CD4-positive, CD25-positive, alpha-beta regulatory T cell (primary cell): ENCODE results near the gene KIF19. TPM values are rescaled to one million over a fixed set of nuclear protein-coding genes. Genes with fewer than 3 reads are reported as not detected.

ENCODE experiments used
- ATAC-seq, 2 donors: fragments of 150-1000 bp; cut with Tn5 transposase; one replicate each; pipeline ENCODE4 v1.10.0; 2021; ENCODE audit warnings: low read depth in 2 of 2, moderate number of reproducible peaks in 2 of 2, moderate library complexity in 1 of 2
- DNase-seq, 3 donors: peaks; one replicate each; pipeline versions ENCODE4 v3.0.0 to v3.0.0-alpha.2; 2012 to 2022; ENCODE audit warnings: mixed read lengths in 1 of 3
- H3K27ac ChIP-seq: one replicate; pipeline ENCODE4 v1.7.0; 2013; ENCODE audit warnings: mild to moderate bottlenecking, low read length; ENCODE audit not compliant: insufficient read depth, poor library complexity, severe bottlenecking
- H3K27me3 ChIP-seq: one replicate; pipeline ENCODE4 v1.7.0; 2013; ENCODE audit warnings: low read length; ENCODE audit not compliant: control insufficient read depth, insufficient read depth
- H3K36me3 ChIP-seq: one replicate; pipeline ENCODE4 v1.7.0; 2013; ENCODE audit warnings: mild to moderate bottlenecking, low read length, moderate library complexity; ENCODE audit not compliant: control insufficient read depth, insufficient read depth
- H3K4me1 ChIP-seq: 2 replicates; pipeline ENCODE4 v1.7.0; 2013; ENCODE audit warnings: mild to moderate bottlenecking, low read length; ENCODE audit not compliant: insufficient read depth, control insufficient read depth, poor library complexity, severe bottlenecking
- H3K4me3 ChIP-seq: one replicate; pipeline ENCODE4 v1.7.0; 2013; ENCODE audit warnings: low read depth, mild to moderate bottlenecking, low read length, moderate library complexity
- H3K9me3 ChIP-seq, 2 experiments: 1 replicate in 1 of 2; 2 replicates in 1 of 2; pipeline ENCODE4 v1.7.0; 2013; ENCODE audit warnings: low read length in 2 of 2, mild to moderate bottlenecking in 1 of 2, moderate library complexity in 1 of 2; ENCODE audit not compliant: control insufficient read depth in 2 of 2
- H3K27ac Mint-ChIP-seq, 3 donors: one replicate each; pipeline ENCODE4 v1.8.0; 2020 to 2022; ENCODE audit warnings: mild to moderate bottlenecking in 3 of 3, mixed read lengths in 3 of 3, moderate library complexity in 2 of 3
- H3K27me3 Mint-ChIP-seq: one replicate; pipeline ENCODE4 v1.8.0; 2022; ENCODE audit warnings: mild to moderate bottlenecking, mixed read lengths
- H3K36me3 Mint-ChIP-seq: one replicate; pipeline ENCODE4 v1.8.0; 2020; ENCODE audit warnings: mixed read lengths
- H3K4me1 Mint-ChIP-seq, 4 donors: one replicate each; pipeline ENCODE4 v1.8.0; 2020 to 2022; ENCODE audit warnings: mixed read lengths in 4 of 4, mild to moderate bottlenecking in 1 of 4
- H3K4me3 Mint-ChIP-seq, 4 donors: one replicate each; pipeline ENCODE4 v1.8.0; 2020 to 2022; ENCODE audit warnings: mild to moderate bottlenecking in 4 of 4, mixed read lengths in 4 of 4, moderate library complexity in 3 of 4
- H3K9me3 Mint-ChIP-seq, 7 donors: one replicate each; pipeline ENCODE4 v1.8.0; 2020 to 2022; ENCODE audit warnings: mixed read lengths in 7 of 7, mild to moderate bottlenecking in 3 of 7, moderate library complexity in 2 of 7
- polyA plus RNA-seq, 4 donors: library from polyadenylated mRNA; unstranded; fragments of 300-500 nt; fragmentation: Illumina TruSeq; gene quantifications; one replicate each; pipeline ENCODE4 v1.2.3, GENCODE V29; 2021
- total RNA-seq: library from RNA; stranded (reverse); gene quantifications from one replicate; pipeline ENCODE4 v1.2.3, GENCODE V29; 2022

Gene KIF19
- total and polyA plus RNA-seq, 5 donors from 2014 or later: 1.2 to 1.8 (median 1.4) TPM

- H3K27ac Mint-ChIP-seq: no peak overlapping the region
- ATAC-seq: no peak
- H3K4me3 Mint-ChIP-seq: no peak overlapping the region
- Histone ChIP-seq H3K27ac (no peak overlapping the region), H3K27me3 (no peaks in the 10 kb centered on the region), H3K9me3 (no peaks in the 10 kb centered on the region), H3K4me3 (no peak overlapping the region), H3K4me1 (no peaks in the 10 kb centered on the region), H3K36me3 (no peaks in the 10 kb centered on the region)
- H3K4me1 Mint-ChIP-seq: peaks cover 0 to 3% (median under 1%) of the 10 kb centered on the region in 4 donors
- no peaks in the 10 kb centered on the region for H3K36me3 Mint-ChIP-seq
- no peaks in the 10 kb centered on the region for H3K9me3 Mint-ChIP-seq
- H3K27me3 Mint-ChIP-seq: peaks cover 13% of the 10 kb centered on the region
- DNase-seq: no peak
Observed at GRCh38 chr17:74334393-74335039, 8.5 kb downstream of the KIF19 start.

GRCh38 chr17:74335529-74336062, 9.6 kb downstream of the KIF19 start:
- no peak overlapping the region for H3K27ac Mint-ChIP-seq
- no peaks in the 10 kb centered on the region for H3K4me1 Mint-ChIP-seq
- no peak overlapping the region for H3K4me3 ChIP-seq
- no peak overlapping the region for H3K27ac ChIP-seq
- no peaks in the 10 kb centered on the region for H3K4me1 ChIP-seq
- H3K27me3 Mint-ChIP-seq: peaks cover 13% of the 10 kb centered on the region
- H3K9me3 Mint-ChIP-seq: no peaks in the 10 kb centered on the region
- DNase-seq (no peak), ATAC-seq (no peak)
- no peaks in the 10 kb centered on the region for H3K27me3 ChIP-seq
- no peaks in the 10 kb centered on the region for H3K9me3 ChIP-seq
- H3K36me3 ChIP-seq: no peaks in the 10 kb centered on the region
- H3K4me3 Mint-ChIP-seq: no peak overlapping the region
- H3K36me3 Mint-ChIP-seq: no peaks in the 10 kb centered on the region

- DNase-seq: no peak
- ATAC-seq: no peak
- no peaks in the 10 kb centered on the region for H3K4me1 ChIP-seq
- no peaks in the 10 kb centered on the region for H3K9me3 ChIP-seq
- Mint-ChIP-seq H3K27me3 (peaks cover 13% of the 10 kb centered on the region), H3K4me3 (no peak overlapping the region), H3K36me3 (no peaks in the 10 kb centered on the region), H3K9me3 (no peaks in the 10 kb centered on the region), H3K27ac (peak overlapping the region in 2 of 3 donors; percentile 51 to 60), H3K4me1 (no peaks in the 10 kb centered on the region)
- H3K4me3 ChIP-seq: no peak overlapping the region
- H3K27ac ChIP-seq: no peak overlapping the region
- no peaks in the 10 kb centered on the region for H3K27me3 ChIP-seq
- no peaks in the 10 kb centered on the region for H3K36me3 ChIP-seq
Observed at GRCh38 chr17:74336307-74336706, 10.3 kb downstream of the KIF19 start.

- no peaks in the 10 kb centered on the region for H3K36me3 Mint-ChIP-seq
- no peaks in the 10 kb centered on the region for H3K9me3 ChIP-seq
- H3K4me1 ChIP-seq: no peaks in the 10 kb centered on the region
- peak overlapping the region in 1 of 3 donors; percentile 69 for H3K27ac Mint-ChIP-seq
- no peaks in the 10 kb centered on the region for H3K27me3 ChIP-seq
- peaks cover 0 to under 1% (median 0%) of the 10 kb centered on the region in 7 donors for H3K9me3 Mint-ChIP-seq
- DNase-seq: no peak
- ATAC-seq: no peak
- H3K36me3 ChIP-seq: no peaks in the 10 kb centered on the region
- no peak overlapping the region for H3K27ac ChIP-seq
- no peaks in the 10 kb centered on the region for H3K4me1 Mint-ChIP-seq
- H3K4me3 Mint-ChIP-seq: no peak overlapping the region
- H3K27me3 Mint-ChIP-seq: peaks cover 13% of the 10 kb centered on the region
- no peak overlapping the region for H3K4me3 ChIP-seq
Observed at GRCh38 chr17:74337834-74338500, 11.9 kb downstream of the KIF19 start.

- Mint-ChIP-seq H3K9me3 (peaks cover 0 to 2% (median 0%) of the 10 kb centered on the region in 7 donors), H3K4me1 (no peaks in the 10 kb centered on the region), H3K27me3 (peaks cover 13% of the 10 kb centered on the region), H3K36me3 (no peaks in the 10 kb centered on the region), H3K27ac (no peak overlapping the region), H3K4me3 (no peak overlapping the region)
- ATAC-seq (no peak), DNase-seq (no peak)
- Histone ChIP-seq H3K27ac (no peak overlapping the region), H3K27me3 (no peaks in the 10 kb centered on the region), H3K9me3 (no peaks in the 10 kb centered on the region), H3K36me3 (no peaks in the 10 kb centered on the region), H3K4me1 (no peaks in the 10 kb centered on the region), H3K4me3 (no peak overlapping the region)
Observed at GRCh38 chr17:74339537-74340195, 13.6 kb downstream of the KIF19 start.

DNA sequence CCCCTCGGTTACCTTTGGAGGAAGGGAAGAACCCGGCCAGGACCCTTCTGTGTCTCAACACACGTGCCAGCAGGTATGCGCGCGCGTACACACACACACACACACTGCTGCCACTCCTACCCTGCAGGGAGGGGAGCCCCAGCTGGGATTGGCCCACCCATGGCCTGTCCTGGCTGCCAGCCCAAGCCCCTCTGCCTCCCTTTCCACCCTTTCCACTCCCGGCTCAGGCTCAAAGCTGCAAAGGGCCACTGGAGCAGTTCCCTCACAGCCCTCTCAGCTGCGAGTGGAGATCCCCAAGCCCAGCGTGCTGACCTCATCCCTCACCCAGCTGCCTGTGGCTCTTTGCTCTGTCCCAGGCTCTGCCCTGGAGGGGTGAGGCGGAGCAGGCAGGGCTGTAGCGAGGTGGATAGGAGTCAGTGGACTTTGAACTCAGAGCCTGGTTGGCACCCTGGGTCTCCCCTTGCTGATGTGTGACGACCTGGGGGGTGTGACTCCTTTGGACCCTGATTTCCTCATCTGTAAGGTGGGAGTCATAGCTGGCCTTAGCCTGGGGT, 14.5 kb downstream of the KIF19 start:
- no peaks in the 10 kb centered on the region for H3K36me3 Mint-ChIP-seq
- no peaks in the 10 kb centered on the region for H3K36me3 ChIP-seq
- no peaks in the 10 kb centered on the region for H3K4me1 Mint-ChIP-seq
- H3K4me3 Mint-ChIP-seq: no peak overlapping the region
- H3K27me3 Mint-ChIP-seq: peaks cover 15% of the 10 kb centered on the region
- no peak overlapping the region for H3K4me3 ChIP-seq
- no peak overlapping the region for H3K27ac ChIP-seq
- DNase-seq (no peak), ATAC-seq (no peak)
- H3K9me3 ChIP-seq: no peaks in the 10 kb centered on the region
- H3K9me3 Mint-ChIP-seq: peaks cover 0 to 2% (median 0%) of the 10 kb centered on the region in 7 donors
- no peak overlapping the region for H3K27ac Mint-ChIP-seq
- no peaks in the 10 kb centered on the region for H3K27me3 ChIP-seq
- H3K4me1 ChIP-seq: no peaks in the 10 kb centered on the region

DNA sequence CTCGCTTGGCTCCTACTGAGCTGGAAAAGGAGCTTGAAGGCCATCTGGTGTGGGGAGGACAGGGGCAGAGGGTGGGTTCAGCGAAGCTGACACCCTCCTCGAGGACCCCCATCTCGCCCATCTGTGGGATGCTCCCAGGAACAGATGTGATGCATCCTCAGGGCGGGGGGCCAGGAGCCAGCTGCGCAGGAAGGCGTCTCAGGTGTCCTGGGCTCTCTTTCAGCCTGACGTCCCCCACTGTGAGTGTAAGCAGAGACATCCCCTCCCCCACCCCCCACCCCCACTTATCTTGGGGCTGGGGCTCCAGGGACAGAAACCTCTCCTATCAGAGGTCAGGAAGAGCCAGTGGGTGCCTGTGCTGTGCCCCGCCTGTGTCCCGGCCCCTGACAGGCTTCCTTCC, 16.2 kb downstream of the KIF19 start:
- H3K9me3 Mint-ChIP-seq: peaks cover 0 to 2% (median 0%) of the 10 kb centered on the region in 7 donors
- Histone ChIP-seq H3K4me1 (no peaks in the 10 kb centered on the region), H3K27me3 (no peaks in the 10 kb centered on the region), H3K9me3 (no peaks in the 10 kb centered on the region), H3K27ac (no peak overlapping the region), H3K4me3 (no peak overlapping the region), H3K36me3 (no peaks in the 10 kb centered on the region)
- peaks cover 11% of the 10 kb centered on the region for H3K27me3 Mint-ChIP-seq
- H3K36me3 Mint-ChIP-seq: no peaks in the 10 kb centered on the region
- ATAC-seq (no peak), DNase-seq (no peak)
- no peak overlapping the region for H3K27ac Mint-ChIP-seq
- no peak overlapping the region for H3K4me3 Mint-ChIP-seq
- no peaks in the 10 kb centered on the region for H3K4me1 Mint-ChIP-seq
